Coronary artery (tissue), 2 donors: ENCODE results near the gene EPHB1.

ENCODE experiments used
- DNase-seq: peaks from one replicate; pipeline ENCODE4 v3.0.0-alpha.2; 2017; ENCODE audit warnings: low spot score
- H3K27ac ChIP-seq, 2 donors: fragments of 200-600 bp; sonication (generic); one replicate each; pipeline ENCODE4 v1.5.1; 2016 to 2019
- H3K4me3 ChIP-seq: fragments of 200-600 bp; sonication (generic); 2 replicates; pipeline ENCODE4 v1.5.1; 2016; ENCODE audit warnings: mild to moderate bottlenecking, moderate library complexity
- TF ChIP-seq, protein P1 (sequence below): fragments of 200-600 bp; sonication (generic); IDR thresholded peaks from one replicate; pipeline ENCODE4 v1.5.1; 2019; ENCODE audit warnings: antibody characterized with exemption

Gene EPHB1

DNA sequence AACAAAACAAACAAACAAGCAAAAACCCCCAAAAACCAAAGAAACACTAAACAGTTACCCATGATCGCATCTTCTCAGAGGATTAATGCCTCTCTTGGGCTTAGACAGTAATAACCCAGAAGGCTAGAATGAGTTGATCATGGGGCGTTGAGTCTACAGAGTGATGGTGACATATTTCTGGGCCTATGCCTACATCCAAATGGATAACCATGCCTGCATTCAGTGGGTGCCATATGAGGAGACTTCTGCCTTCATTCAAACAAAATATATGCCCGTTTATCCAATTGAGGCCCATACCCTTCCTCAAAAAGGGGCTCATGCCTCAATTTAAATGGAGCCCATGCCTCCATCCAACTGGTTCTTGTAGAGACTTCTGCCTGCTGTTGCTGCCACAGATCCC lies 284.0 kb downstream of the EPHB1 start:
- Histone ChIP-seq H3K4me3 (no peak overlapping the region), H3K27ac (no peak overlapping the region)
- TF ChIP-seq, protein P1, sequence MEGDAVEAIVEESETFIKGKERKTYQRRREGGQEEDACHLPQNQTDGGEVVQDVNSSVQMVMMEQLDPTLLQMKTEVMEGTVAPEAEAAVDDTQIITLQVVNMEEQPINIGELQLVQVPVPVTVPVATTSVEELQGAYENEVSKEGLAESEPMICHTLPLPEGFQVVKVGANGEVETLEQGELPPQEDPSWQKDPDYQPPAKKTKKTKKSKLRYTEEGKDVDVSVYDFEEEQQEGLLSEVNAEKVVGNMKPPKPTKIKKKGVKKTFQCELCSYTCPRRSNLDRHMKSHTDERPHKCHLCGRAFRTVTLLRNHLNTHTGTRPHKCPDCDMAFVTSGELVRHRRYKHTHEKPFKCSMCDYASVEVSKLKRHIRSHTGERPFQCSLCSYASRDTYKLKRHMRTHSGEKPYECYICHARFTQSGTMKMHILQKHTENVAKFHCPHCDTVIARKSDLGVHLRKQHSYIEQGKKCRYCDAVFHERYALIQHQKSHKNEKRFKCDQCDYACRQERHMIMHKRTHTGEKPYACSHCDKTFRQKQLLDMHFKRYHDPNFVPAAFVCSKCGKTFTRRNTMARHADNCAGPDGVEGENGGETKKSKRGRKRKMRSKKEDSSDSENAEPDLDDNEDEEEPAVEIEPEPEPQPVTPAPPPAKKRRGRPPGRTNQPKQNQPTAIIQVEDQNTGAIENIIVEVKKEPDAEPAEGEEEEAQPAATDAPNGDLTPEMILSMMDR = no peak
- DNase-seq = no peak

DNA sequence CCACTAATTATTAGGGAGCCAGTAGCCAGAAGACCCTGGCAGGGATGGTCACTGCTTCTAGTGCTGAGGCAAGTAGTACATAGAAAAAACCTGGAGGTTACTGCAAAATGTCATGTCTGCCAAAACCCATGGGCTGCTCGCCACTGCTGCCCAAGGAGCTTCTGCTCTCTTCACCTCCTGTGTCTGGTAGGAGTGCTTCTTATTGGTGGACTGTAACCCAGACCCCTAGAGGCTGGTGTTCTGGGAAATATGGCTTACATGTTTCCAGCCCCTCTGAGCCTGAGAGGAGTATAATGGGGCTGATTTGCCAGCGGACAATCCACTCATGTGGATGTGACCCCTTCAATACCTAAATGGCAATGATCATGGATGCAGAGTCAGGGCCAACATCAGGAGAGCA lies 286.4 kb downstream of the EPHB1 start:
- TF ChIP-seq, protein P1 = no peak
- no peak overlapping the region for H3K27ac ChIP-seq
- H3K4me3 ChIP-seq = no peak overlapping the region
- peak; percentile 29 for DNase-seq

DNA sequence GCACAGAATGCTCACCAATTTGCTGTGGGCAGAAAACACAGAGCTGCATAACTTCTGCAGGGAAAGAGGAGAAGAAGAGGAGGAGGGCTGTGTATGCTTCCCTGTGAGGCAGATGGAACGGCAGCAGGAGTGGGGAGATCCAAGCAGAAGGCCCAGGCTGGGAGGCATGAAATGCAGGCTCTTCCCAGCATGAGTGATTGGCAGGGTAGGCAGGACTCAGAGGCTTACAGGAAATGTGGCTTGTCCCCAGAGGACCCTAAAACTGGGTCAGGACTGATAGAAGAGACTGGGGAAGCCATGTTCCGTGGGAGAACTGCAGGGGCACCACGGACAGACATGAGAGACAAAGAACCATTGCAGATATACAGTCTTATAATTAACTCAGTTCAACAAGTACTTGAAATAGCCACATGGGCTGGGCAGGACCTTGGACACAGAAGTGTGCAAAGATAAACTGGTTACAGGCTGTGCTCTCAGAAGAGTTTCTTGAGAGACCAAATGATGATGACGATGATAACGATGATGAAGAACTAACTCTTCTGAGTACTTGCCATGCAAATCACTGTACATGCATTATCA lies 286.9 kb downstream of the EPHB1 start:
- TF ChIP-seq, protein P1 = no peak
- H3K4me3 ChIP-seq = no peak overlapping the region
- no peak overlapping the region for H3K27ac ChIP-seq
- peak; percentile 22 for DNase-seq

DNA sequence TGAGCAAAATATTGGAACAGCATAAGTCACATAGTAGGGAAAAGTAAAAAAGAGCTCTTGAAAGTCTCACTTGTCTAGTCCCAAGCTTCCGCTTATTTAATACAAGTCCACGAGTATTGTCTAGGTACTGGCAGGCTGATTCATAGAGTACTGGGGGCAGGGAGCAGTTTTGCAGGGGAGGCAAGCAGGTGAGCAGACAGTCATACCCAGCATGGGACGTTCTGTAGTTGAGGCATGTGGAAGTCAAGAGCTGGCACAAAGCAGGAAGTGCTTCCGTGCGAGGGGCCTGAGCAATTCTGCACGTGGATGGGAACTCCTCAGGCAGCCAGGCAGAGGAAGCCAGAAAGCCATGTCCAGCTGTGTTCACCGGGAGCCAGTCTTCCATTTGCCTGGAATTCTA lies 287.6 kb downstream of the EPHB1 start:
- DNase-seq = no peak
- Histone ChIP-seq H3K4me3 (no peak overlapping the region), H3K27ac (no peak overlapping the region)
- TF ChIP-seq, protein P1 = no peak

DNA sequence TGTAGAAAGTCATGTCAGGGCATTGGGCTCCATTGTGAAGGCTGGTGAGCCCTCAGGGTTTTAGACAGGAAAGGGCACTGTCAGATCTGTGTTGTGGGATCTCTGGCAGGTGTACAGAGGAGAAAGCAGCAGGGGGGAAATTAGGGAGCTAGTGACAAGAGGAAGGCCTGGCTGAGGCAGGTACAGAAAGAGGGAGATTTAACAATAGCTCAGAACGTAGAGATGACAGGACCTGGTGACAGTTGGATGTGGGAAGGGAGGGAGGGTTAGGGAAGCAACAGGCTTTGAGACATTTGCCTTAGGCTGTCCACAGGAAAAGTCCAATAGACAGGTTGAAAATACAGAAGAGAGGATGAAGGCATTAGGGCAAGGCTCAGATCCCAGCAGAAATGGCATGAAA lies 288.1 kb downstream of the EPHB1 start:
- Histone ChIP-seq H3K27ac (no peak overlapping the region), H3K4me3 (no peak overlapping the region)
- TF ChIP-seq, protein P1 = no peak
- DNase-seq = no peak

DNA sequence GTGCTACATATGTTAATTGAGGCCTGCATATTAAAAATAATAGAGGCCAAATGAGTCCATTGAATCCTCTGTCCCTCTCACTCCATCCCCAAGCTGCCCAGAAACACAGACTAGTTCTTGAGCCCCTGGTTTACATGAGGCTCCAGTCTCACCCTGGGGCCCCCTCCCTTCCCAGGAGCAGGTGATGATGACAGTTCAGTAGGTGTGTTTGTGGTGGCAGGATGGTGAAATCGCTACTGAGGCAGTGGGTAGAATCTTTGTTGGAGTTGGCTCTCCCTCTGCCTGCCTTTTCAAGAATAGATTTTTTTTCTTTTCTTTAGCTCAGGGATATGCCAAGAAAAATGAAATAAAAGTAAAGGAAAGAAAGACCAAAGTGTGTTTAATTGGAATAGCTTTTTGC lies 288.7 kb downstream of the EPHB1 start:
- no peak overlapping the region for H3K27ac ChIP-seq
- H3K4me3 ChIP-seq = no peak overlapping the region
- no peak for DNase-seq
- TF ChIP-seq, protein P1 = no peak

DNA sequence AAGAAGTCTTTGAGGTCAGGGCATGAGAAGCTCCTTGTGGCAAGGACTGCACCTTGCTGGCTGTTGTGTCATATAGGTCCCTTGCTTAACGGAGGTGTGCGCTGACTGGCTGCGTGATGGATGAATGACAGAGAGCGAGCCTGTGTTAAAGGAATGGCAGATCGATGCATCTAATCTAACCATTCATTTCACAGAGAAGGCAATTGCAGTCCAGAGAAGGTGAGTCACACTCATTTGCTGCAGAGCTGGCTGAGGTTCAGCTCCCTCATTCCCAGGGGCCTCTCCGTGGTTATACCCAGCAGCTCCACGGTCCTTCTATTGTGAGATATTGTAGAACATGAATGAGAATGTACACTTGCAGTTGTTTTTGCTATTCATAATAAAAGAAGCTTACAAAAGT lies 289.3 kb downstream of the EPHB1 start:
- TF ChIP-seq, protein P1 = no peak
- no peak overlapping the region for H3K27ac ChIP-seq
- DNase-seq = no peak
- no peak overlapping the region for H3K4me3 ChIP-seq
